ACHN (cell line): ENCODE data around the gene XRRA1.
"Not testable (repeated sequence)": the region's sequence is repeated elsewhere in the genome, so short reads cannot be mapped to it uniquely, and the experiment has no call there.

Experiments used
- DNase-seq: peaks from one replicate; pipeline ENCODE4 v3.0.0-alpha.2; 2015
- in situ Hi-C: cut with HindIII; loops from 2 replicates; pipeline ENCODE4 v1.10.0; 2017; ENCODE audit warnings: low sequenced_read_pairs, low pct_ligation_motif_present, low pct_unique_long_range_greater_than_20kb

XRRA1 gene

DNA sequence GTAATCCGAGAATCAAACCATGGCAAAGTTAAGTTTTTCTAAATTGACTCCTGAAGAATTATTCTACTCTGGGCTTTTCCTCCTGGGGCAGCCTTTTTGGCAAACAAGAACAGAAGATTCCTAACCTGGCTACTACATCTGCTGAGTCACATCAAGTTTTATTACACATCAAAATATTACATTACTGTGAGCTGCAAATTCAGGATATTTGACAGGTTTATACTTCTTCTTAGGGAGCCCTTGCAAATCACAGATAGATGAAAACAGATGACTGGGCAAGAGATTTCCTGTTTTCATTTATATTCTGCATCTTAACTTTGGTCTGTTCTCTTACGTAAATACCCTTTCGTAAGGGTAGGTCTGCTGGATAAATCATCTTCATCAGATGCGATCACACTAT is 23.6 kb downstream of the XRRA1 start:
- in situ Hi-C loops = no loop called here

DNA sequence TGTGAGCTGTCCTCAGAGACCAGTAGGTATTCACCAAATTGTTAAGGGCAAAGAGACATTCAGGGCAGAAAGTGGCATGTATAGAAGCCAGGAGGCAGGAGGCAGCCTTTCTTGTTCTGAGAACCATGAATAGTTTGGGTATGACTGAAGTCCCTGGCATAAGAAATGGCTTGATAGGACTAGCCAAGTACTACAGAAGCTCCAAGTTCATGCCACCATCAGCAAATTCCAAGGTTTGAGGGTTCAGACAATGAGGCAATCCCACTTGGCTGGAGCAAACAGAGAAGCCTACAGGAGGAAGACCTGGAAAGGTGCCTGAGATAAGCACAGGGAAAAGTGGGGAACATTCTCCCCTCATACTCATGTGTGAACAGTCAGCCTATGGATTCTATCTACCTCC is 25.8 kb downstream of the XRRA1 start:
- no peak for DNase-seq
- in situ Hi-C loops = no loop called here

More for the DNA sequence above, 23.6 kb downstream of the XRRA1 start:
- DNase-seq = no peak

DNA sequence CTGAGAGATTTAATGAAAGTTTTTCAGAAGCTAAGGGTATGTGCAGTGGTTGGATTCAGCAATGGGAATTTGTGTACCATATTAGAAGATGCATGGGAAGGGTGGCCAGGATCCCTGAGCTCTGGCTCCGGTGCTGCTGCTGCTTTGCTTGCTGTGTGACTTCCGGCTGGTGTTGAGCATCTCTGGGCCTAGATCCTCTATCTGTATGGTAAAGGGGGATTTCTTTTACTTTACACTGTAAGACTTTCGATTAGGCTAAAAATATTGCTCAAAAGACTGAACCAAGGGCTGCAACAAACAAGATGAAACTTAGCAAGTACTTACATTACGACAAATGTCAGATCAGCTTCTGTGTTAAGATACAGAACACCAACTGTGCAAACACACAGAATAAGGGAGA is 39.1 kb downstream of the XRRA1 start:
- in situ Hi-C loops = no loop called here
- DNase-seq = no peak

DNA sequence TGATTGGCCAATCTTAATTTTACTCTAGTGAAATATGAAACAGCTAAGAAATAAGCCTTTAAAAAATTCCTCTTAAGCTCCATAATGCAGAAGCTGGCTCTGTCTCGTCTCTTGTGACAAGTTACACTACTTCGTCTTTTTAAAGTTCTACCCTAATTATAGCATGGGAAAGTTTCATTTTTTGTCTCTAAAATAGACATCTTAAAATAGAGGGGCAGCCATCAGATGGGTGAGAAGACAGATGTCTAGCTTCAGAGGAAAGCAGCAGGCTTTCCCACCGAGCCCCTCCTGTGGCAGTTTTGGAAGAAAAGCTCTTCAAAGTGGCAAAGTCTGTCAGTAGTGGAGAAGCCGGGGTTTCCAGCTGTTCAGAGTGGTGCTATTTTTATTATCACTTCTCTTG is 39.5 kb downstream of the XRRA1 start:
- DNase-seq = no peak
- in situ Hi-C loops = no loop called here

DNA sequence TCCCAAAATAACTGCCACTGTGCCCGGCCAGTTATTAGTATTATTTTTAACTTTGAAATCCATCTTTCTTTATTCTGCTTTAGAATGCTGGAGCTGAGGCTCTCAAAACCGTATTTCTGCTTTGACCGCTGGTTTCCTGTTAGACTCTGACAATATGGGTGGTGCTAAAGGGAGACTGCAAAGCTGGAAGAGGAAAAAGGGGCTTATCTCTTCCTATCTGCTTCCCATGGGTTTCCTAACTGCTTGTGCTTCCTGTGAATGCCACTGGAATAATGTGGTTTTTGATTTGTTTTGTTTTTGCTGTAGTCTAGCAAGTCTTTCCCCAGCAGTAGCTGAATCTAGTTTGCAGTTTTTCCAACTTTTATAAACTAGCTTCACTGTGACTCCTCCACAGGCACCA is 43.6 kb downstream of the XRRA1 start:
- DNase-seq = no peak
- in situ Hi-C loops = no loop called here

- in situ Hi-C loops = no loop called here
- no peak for DNase-seq
Measured at GRCh38 chr11:74902342-74902741, 46.5 kb downstream of the XRRA1 start.

- in situ Hi-C loops = no loop called here
- DNase-seq = no peak
Measured at GRCh38 chr11:74896311-74896710, 52.6 kb downstream of the XRRA1 start.

DNA sequence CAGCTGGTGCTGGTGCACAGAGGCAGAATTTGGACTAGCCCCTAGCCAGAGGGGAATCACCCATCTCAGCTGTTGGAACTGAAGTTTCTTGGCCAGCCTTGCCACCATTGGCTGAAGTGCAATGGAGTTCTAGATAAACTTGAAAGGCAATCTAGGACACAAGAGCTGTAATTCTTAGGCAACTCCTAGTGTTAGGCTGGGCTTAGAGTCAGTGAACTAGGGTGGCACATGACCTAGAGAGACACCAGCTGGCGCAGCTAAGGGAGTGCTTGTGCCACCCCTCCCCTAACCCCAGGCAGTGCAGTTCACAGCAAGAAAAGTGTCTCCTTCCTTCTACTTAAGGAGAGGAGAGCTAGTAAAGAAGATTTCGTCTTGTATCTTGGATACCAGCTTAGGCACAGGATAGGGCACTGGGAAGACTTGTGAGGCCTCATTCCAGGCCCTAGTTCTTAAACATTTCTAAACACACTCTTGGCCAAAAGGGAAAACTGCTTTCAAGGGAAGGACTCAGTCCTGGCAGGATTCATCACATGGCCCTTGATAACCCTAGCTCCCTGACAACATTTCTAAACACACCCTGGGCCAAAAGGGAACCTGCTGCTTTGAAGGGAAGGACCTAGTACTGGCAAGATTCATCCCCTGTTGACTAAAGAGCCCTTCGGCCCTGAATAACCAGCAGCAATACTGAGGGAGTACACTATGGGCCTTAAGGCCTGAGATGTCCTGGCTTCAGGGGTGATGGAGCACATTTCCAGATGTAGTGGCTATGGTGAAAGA is 53.4 kb downstream of the XRRA1 start:
- in situ Hi-C loops = no loop called here
- no peak for DNase-seq

GRCh38 chr11:74893015-74893414 is 55.9 kb downstream of the XRRA1 start:
- in situ Hi-C loops = not testable (repeated sequence)

DNA sequence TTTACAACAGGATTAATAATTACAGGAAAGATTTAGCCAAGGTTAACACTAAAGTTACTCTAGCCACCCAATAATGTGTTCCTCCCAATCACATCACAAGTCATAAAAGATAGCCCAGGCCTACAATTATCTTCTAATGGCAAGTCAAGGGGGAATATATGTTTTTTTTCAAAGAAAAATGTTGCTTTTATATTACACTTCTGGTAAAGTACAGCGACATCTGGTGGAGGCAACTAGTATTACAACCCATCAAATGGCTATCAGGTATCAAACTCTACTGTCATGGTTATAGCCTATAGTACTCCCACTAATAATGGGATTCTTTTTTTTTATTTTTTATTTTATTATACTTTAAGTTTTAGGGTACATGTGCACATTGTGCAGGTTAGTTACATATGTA is 71.8 kb downstream of the XRRA1 start:
- peak; percentile 19 for DNase-seq
- in situ Hi-C loops = no loop called here

More at GRCh38 chr11:74893015-74893414, 55.9 kb downstream of the XRRA1 start:
- DNase-seq = not testable (repeated sequence)

DNA sequence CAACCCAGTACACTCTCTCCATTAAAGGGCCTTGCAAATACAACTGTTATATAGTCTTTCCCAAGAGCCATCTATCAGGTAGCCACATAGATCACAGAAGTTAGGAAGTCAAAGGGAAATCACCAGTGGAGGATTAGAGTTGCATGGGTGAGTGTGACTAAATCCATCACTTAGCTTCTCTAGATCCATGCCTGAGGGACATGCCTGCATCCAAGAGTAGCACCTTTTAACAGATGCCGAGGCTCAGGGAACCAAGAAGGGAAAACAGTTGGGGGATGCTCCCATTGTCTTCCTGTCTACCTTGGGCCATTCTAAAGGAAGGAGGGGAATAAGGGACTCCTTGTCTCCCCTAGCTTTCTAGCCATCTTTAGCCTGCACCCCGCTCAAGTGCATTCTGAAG is 77.9 kb downstream of the XRRA1 start:
- no peak for DNase-seq
- in situ Hi-C loops = no loop called here

DNA sequence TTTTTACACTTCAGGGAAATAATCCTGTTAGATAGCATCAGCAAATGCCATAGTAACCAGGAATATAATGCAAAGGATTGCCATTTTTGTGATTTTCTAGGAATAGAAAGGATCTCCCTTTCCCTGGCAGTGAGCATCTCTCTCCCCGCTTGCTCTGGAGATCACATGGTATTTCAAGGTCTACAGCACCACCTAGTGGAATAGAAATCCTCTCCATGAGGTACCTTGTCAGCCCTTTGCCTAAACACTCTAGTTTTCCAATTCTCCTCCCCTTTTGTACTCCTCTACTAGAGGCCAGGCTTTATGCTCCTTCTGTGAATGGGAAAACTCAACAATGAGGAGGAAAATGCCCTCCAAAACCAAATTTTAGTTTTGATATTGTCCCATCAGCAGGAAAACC is 78.4 kb downstream of the XRRA1 start:
- DNase-seq = peak; percentile 60
- in situ Hi-C loops = no loop called here

DNA sequence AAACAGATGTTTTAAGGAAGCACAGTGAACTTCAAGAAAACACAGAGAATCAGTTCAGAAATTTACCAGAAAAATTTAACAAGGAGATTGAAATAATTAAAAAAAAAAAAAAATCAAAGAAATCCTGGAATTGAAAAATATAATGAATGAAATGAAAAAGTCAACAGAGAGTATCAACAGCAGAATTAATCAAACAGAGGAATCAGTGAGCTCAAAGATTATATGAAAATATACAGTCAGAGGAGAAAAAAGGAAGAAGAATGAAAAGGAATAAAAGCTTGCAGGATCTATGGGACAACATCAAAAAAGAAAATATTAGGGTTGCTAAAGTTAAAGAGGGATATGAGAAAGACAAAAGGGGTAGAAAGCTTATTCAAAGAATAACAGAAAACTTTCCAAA is 82.3 kb downstream of the XRRA1 start:
- DNase-seq = no peak
- in situ Hi-C loops = no loop called here

GRCh38 chr11:74863410-74863809 is 85.5 kb downstream of the XRRA1 start:
- DNase-seq = no peak
- in situ Hi-C loops = no loop called here

DNA sequence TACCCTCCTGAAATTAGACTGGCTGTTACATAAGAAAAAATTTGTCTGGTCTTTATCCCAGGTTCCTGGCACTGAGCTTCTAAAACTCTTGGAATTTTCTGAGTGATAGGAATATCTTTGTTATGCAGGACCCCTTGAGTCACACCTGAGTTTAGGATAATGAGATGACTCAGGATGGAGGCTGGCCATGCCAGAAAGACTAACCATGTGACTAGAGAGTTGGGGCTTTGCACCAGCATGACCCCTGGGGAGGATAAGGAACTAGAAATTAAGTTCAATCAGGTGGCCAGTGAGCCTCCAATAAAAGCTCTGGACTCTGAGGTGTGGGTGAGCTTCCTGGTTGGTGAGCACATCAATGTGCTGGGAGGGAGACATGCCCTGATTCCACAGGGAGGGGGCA is 88.1 kb downstream of the XRRA1 start:
- DNase-seq = no peak
- in situ Hi-C loops = no loop called here

DNA sequence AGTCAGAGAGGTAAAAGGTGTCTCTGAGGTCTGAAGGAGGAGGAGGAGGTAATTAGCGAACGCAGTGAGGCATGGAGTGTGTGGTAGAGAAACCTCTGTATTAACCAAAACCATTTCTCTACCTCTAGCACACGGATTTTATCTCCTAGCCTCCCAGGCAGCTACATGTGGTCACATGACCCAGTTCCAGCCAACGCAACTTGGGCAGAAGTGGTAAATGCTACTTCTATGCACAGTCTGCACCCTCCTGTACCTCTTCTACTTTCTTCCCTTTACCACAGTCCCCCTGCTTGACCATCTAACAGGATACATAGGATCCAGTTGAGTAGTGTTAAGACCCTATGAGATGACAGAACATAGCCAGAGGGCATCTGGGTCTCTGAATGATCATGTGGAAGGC is 95.7 kb downstream of the XRRA1 start:
- in situ Hi-C loops = no loop called here
- no peak for DNase-seq

- in situ Hi-C loops = no loop called here
- no peak for DNase-seq
Measured at GRCh38 chr11:74849525-74850391, 99.1 kb downstream of the XRRA1 start.

GRCh38 chr11:74847895-74848294 is 101.0 kb downstream of the XRRA1 start:
- in situ Hi-C loops = no loop called here
- DNase-seq = no peak

DNA sequence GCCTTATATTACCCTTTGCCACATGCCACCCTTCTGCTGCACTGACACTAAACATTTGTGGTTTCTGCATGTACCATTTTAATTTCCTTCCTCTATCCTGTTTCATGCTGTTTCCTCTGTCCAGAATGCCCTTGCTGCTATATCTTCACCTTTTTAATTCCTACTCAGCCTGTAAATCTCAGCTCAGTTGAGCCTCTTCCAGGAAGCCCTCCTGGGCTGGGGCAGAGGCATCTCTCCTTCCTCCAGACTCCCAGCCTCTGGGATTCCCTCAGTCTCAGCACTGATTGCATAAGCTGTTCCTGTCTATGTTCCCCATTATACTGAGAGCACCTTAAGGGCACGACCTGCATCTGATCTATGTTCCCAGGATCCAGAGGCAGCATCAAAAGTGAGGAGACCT is 101.5 kb downstream of the XRRA1 start:
- in situ Hi-C loops = no loop called here
- DNase-seq = no peak

DNA sequence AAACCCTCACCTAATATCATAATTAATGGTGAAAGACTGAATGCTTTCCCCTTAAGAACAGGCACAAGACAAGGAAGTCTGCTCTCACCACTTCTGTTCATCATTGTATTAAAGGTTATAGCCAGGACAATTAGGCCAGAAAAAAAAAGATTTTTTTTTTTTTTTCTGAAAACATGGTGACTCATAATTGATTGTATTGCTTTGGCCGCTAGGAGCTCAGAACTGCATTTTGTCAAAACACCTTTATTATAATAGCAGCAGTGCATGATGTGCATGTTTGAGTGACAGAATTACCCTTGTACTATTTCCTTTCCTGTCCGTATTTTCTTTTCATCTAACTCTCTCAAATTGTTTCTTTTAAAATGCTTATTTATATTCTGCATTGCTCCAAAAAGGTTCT is 102.1 kb downstream of the XRRA1 start:
- no peak for DNase-seq
- in situ Hi-C loops = no loop called here
